ENCODE measurements around the gene FRMD4A.
A peak's percentile ranks its signal among the peaks of the same experiment; 100 is the strongest.

GRCh38 chr10:13717936-13718772 lies 612.6 kb downstream of the FRMD4A start:
- TF ChIP-seq, protein P1, sequence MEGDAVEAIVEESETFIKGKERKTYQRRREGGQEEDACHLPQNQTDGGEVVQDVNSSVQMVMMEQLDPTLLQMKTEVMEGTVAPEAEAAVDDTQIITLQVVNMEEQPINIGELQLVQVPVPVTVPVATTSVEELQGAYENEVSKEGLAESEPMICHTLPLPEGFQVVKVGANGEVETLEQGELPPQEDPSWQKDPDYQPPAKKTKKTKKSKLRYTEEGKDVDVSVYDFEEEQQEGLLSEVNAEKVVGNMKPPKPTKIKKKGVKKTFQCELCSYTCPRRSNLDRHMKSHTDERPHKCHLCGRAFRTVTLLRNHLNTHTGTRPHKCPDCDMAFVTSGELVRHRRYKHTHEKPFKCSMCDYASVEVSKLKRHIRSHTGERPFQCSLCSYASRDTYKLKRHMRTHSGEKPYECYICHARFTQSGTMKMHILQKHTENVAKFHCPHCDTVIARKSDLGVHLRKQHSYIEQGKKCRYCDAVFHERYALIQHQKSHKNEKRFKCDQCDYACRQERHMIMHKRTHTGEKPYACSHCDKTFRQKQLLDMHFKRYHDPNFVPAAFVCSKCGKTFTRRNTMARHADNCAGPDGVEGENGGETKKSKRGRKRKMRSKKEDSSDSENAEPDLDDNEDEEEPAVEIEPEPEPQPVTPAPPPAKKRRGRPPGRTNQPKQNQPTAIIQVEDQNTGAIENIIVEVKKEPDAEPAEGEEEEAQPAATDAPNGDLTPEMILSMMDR (IDR thresholded peaks at IDR 0.05), result no peak
- peak in 1 of 4 donors; percentile 38 for TF ChIP-seq POLR2A (IDR thresholded peaks at IDR 0.05)

All from upper lobe of left lung (tissue), 4 donors.